ENCODE data around the gene ZNF358. TPM values are rescaled to one million over a fixed set of nuclear protein-coding genes. Genes with fewer than 3 reads are reported as not detected.

ZNF358 gene
- total and polyA plus RNA-seq, 2 donors (not counting 3 experiments of a cell fraction or from before 2014, with no cell fraction given) = 51.2 to 83.2 TPM

DNA sequence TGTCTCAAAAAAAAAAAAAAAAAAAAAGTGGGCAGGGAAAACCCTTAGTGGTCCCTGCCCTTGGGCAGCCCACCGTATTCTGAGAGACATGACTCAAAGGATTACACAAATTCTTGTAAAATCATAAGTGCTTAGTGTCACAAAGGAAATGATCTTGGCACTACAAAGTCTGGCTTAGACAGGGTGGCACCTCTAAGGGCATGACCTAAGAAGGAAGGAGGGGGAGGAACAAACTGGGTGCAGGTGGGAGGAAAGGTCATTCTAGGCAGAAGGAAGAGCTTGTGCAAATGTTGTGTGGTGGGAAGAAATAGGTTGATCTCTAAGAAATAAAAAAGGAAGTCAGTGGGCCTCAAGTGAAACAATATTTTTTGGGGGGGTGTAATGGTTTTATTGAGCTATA, 30.0 kb downstream of the ZNF358 start:
- no peak for DNase-seq (ENCODE audit: low read depth, low spot score)
- Histone ChIP-seq H3K27me3 (ENCODE audit: control insufficient read depth in 2 of 2, insufficient read depth in 2 of 2, low read length in 2 of 2) (no peaks in the 10 kb centered on the region), H3K36me3 (ENCODE audit: control insufficient read depth in 2 of 2, extremely low read depth in 1 of 2, insufficient read depth in 2 of 2, low read length in 2 of 2) (peaks cover 7 to 33% of the 10 kb centered on the region in 2 experiments), H3K9me1 (replicated peaks; ENCODE audit: control insufficient read depth, extremely low read depth, insufficient read depth, low read length) (no peaks in the 10 kb centered on the region), H3K4me1 (ENCODE audit: control insufficient read depth, extremely low read depth, insufficient read depth, low read length) (no peaks in the 10 kb centered on the region), H3K4me2 (ENCODE audit: insufficient read depth, low read length) (no peak overlapping the region), H3K9ac (replicated peaks; ENCODE audit: extremely low read depth, insufficient read depth, low read length) (no peak overlapping the region), H2AFZ (ENCODE audit: low read depth, low read length) (no peak overlapping the region), H3K79me2 (ENCODE audit: control insufficient read depth, insufficient read depth, low read length) (no peaks in the 10 kb centered on the region), H3K9me3 (replicated peaks; ENCODE audit: control insufficient read depth, insufficient read depth, low read length) (no peaks in the 10 kb centered on the region), H3K27ac (ENCODE audit: insufficient read depth, low read depth, low read length) (no peak overlapping the region), H3K4me3 (replicated peaks in 1 of 3; ENCODE audit: insufficient read depth in 1 of 3, low read depth in 1 of 3, low read length in 3 of 3) (no peak overlapping the region), H4K20me1 (replicated peaks; ENCODE audit: control insufficient read depth, extremely low read depth, insufficient read depth, low read length) (no peaks in the 10 kb centered on the region)
- intact Hi-C loops (cut with micrococcal nuclease) = no loop called here
- no TSS peak for BruUV-seq (replicated peaks)
- ChIA-PET CTCF (no interaction called here), POLR2A (no interaction called here)
- dilution Hi-C loops (cut with MboI; ENCODE audit: extremely low pct_ligation_motif_present, low sequenced_read_pairs) = no loop called here
- no peak for FAIRE-seq
- no peak for TF ChIP-seq GATA2 (IDR thresholded peaks at IDR 0.05; ENCODE audit: insufficient read depth, insufficient read length, low read depth, low read length)

DNA sequence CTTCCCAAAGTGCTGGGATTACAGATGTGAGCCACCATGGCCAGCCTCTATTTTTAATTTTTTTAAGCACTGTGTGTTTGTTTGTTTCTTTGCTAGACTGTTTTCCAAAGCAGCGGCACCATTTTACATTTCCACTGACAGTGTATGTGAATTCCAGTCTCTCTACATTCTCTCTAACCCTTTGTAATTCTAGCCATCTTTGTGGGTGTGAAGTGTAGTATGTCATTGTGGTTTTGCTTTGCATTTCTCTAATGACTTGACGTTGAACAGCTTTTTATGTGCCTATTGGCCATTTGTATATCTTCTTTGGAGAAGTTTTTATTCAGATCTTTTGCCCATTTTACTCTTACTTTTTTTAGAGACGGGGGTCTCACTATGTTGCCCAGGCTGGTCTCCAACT, 31.3 kb downstream of the ZNF358 start:
- dilution Hi-C loops (cut with MboI; ENCODE audit: extremely low pct_ligation_motif_present, low sequenced_read_pairs) = no loop called here
- H4K20me1 ChIP-seq (replicated peaks; ENCODE audit: control insufficient read depth, extremely low read depth, insufficient read depth, low read length) = no peaks in the 10 kb centered on the region
- no peaks in the 10 kb centered on the region for H3K27me3 ChIP-seq (ENCODE audit: control insufficient read depth in 2 of 2, insufficient read depth in 2 of 2, low read length in 2 of 2)
- FAIRE-seq = no peak
- H3K4me1 ChIP-seq (ENCODE audit: control insufficient read depth, extremely low read depth, insufficient read depth, low read length) = no peaks in the 10 kb centered on the region
- no peak overlapping the region for H3K4me2 ChIP-seq (ENCODE audit: insufficient read depth, low read length)
- no peak overlapping the region for H3K9ac ChIP-seq (replicated peaks; ENCODE audit: extremely low read depth, insufficient read depth, low read length)
- H2AFZ ChIP-seq (ENCODE audit: low read depth, low read length) = no peak overlapping the region
- intact Hi-C loops (cut with micrococcal nuclease) = no loop called here
- no peaks in the 10 kb centered on the region for H3K9me1 ChIP-seq (replicated peaks; ENCODE audit: control insufficient read depth, extremely low read depth, insufficient read depth, low read length)
- no peak for DNase-seq (ENCODE audit: low read depth, low spot score)
- peaks cover 3 to 34% of the 10 kb centered on the region in 2 experiments for H3K36me3 ChIP-seq (ENCODE audit: control insufficient read depth in 2 of 2, extremely low read depth in 1 of 2, insufficient read depth in 2 of 2, low read length in 2 of 2)
- BruUV-seq (replicated peaks) = no TSS peak
- no peaks in the 10 kb centered on the region for H3K9me3 ChIP-seq (replicated peaks; ENCODE audit: control insufficient read depth, insufficient read depth, low read length)
- no peaks in the 10 kb centered on the region for H3K79me2 ChIP-seq (ENCODE audit: control insufficient read depth, insufficient read depth, low read length)
- POLR2A ChIA-PET = no interaction called here
- no peak overlapping the region for H3K4me3 ChIP-seq (replicated peaks in 1 of 3; ENCODE audit: insufficient read depth in 1 of 3, low read depth in 1 of 3, low read length in 3 of 3)
- no peak for TF ChIP-seq EZH2 (IDR thresholded peaks at IDR 0.05; ENCODE audit: borderline replicate concordance, low read depth, low read length, severe bottlenecking)
- no peak for TF ChIP-seq FOS (IDR thresholded peaks at IDR 0.05; ENCODE audit: borderline replicate concordance, insufficient read depth, low read length)
- no peak for TF ChIP-seq POLR2AphosphoS5 (IDR thresholded peaks at IDR 0.05; ENCODE audit: insufficient read depth, low read depth, low read length)
- CTCF ChIA-PET = no interaction called here
- H3K27ac ChIP-seq (ENCODE audit: insufficient read depth, low read depth, low read length) = no peak overlapping the region
